ENCODE results near the gene TMEM255B.

- TF ChIP-seq GATA2 (IDR thresholded peaks at IDR 0.05; ENCODE audit: low read depth, low read length) (no peak), GATA3 (IDR thresholded peaks at IDR 0.05; ENCODE audit: low read depth, low read length) (no peak)
Observed at GRCh38 chr13:113806104-113806471, 47.1 kb downstream of the TMEM255B start.
